Ishikawa (cell line): ENCODE data around the gene NDFIP1.

Experiments used
- CEBPB ChIP-seq: IDR thresholded peaks from 2 replicates; pipeline ENCODE4 v1.6.1; 2012
- CREB1 ChIP-seq: IDR thresholded peaks from 2 replicates; pipeline ENCODE4 v1.6.1; 2012; ENCODE audit warnings: low read depth
- EGR1 ChIP-seq: IDR thresholded peaks from 2 replicates; pipeline ENCODE4 v1.6.1; 2012
- EP300 ChIP-seq: IDR thresholded peaks from 2 replicates; pipeline ENCODE4 v1.6.1; 2012; ENCODE audit warnings: borderline replicate concordance
- NFIC ChIP-seq: IDR thresholded peaks from 2 replicates; pipeline ENCODE4 v1.6.1; 2012
- RAD21 ChIP-seq: IDR thresholded peaks from 2 replicates; pipeline ENCODE4 v1.6.1; 2012; ENCODE audit warnings: low read depth
- TAF1 ChIP-seq: IDR thresholded peaks from 2 replicates; pipeline ENCODE4 v1.6.1; 2012; ENCODE audit warnings: low read depth, mild to moderate bottlenecking
- TCF12 ChIP-seq: IDR thresholded peaks from 2 replicates; pipeline ENCODE4 v1.6.1; 2012; ENCODE audit warnings: low read depth
- TEAD4 ChIP-seq: IDR thresholded peaks from 2 replicates; pipeline ENCODE4 v1.6.1; 2012
- YY1 ChIP-seq: IDR thresholded peaks from 2 replicates; pipeline ENCODE4 v1.6.1; 2012; ENCODE audit warnings: low read depth
- ZBTB7A ChIP-seq: IDR thresholded peaks from 2 replicates; pipeline ENCODE4 v1.6.1; 2012; ENCODE audit warnings: low read depth
- TF ChIP-seq, protein P1 (sequence below): IDR thresholded peaks from 2 replicates; pipeline ENCODE4 v1.6.1; 2012; ENCODE audit warnings: low read depth, mild to moderate bottlenecking
- TF ChIP-seq, protein P2 (sequence below): IDR thresholded peaks from 2 replicates; pipeline ENCODE4 v1.6.1; 2012
- TF ChIP-seq, protein P3 (sequence below): IDR thresholded peaks from 2 replicates; pipeline ENCODE4 v1.6.1; 2012

DNA sequence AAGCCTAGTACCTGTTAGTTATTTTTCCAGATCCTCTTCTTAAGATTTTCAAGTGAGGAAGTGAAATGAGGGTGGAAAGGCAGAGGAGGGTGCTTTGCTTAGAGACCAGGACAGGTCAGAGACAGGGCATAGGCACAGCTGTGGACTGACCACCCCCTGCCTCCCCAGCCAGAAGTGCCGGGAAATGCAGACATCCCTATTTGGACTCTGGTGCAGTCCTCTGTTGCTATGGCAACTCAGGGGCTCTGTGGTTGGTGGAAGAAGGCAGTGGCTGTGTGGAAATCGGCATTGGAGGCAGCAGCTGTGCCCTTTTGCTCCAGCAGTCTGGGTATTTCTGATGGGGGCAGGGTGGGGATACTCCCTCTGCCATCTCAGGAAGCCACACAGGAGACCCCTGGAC, 43.3 kb upstream of the NDFIP1 start:
- TF ChIP-seq RAD21 (no peak), TAF1 (no peak), EP300 (no peak), TEAD4 (no peak), CEBPB (no peak), TCF12 (no peak), CREB1 (no peak), YY1 (no peak), EGR1 (no peak), NFIC (no peak), ZBTB7A (no peak)
- TF ChIP-seq, protein P1, sequence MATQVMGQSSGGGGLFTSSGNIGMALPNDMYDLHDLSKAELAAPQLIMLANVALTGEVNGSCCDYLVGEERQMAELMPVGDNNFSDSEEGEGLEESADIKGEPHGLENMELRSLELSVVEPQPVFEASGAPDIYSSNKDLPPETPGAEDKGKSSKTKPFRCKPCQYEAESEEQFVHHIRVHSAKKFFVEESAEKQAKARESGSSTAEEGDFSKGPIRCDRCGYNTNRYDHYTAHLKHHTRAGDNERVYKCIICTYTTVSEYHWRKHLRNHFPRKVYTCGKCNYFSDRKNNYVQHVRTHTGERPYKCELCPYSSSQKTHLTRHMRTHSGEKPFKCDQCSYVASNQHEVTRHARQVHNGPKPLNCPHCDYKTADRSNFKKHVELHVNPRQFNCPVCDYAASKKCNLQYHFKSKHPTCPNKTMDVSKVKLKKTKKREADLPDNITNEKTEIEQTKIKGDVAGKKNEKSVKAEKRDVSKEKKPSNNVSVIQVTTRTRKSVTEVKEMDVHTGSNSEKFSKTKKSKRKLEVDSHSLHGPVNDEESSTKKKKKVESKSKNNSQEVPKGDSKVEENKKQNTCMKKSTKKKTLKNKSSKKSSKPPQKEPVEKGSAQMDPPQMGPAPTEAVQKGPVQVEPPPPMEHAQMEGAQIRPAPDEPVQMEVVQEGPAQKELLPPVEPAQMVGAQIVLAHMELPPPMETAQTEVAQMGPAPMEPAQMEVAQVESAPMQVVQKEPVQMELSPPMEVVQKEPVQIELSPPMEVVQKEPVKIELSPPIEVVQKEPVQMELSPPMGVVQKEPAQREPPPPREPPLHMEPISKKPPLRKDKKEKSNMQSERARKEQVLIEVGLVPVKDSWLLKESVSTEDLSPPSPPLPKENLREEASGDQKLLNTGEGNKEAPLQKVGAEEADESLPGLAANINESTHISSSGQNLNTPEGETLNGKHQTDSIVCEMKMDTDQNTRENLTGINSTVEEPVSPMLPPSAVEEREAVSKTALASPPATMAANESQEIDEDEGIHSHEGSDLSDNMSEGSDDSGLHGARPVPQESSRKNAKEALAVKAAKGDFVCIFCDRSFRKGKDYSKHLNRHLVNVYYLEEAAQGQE = no peak
- TF ChIP-seq, protein P2, sequence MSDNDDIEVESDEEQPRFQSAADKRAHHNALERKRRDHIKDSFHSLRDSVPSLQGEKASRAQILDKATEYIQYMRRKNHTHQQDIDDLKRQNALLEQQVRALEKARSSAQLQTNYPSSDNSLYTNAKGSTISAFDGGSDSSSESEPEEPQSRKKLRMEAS = no peak
- TF ChIP-seq, protein P3, sequence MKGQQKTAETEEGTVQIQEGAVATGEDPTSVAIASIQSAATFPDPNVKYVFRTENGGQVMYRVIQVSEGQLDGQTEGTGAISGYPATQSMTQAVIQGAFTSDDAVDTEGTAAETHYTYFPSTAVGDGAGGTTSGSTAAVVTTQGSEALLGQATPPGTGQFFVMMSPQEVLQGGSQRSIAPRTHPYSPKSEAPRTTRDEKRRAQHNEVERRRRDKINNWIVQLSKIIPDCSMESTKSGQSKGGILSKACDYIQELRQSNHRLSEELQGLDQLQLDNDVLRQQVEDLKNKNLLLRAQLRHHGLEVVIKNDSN = no peak
